Measurements from ENCODE around the gene PLEKHA1.

Gene PLEKHA1

DNA sequence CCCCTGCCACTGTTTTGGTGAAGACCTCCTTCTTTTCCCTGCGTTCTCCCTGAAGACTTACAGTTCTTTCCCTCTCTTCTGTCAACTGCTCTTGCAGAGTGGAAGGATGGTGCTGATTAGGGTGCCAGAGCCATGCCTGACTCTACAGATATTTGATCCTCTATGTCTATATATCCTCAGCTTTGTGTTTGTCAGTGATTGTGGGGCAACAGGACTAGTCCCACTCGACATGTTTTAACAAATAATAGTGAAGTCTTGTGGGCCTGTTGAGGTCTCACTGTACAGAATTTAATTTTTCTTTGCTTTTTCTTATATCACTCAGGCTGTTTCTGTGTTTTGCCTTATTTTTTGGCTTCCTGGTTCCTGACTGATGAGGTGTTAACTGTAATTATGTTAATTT is 5.0 kb downstream of the PLEKHA1 start:
- no peak for DNase-seq

DNA sequence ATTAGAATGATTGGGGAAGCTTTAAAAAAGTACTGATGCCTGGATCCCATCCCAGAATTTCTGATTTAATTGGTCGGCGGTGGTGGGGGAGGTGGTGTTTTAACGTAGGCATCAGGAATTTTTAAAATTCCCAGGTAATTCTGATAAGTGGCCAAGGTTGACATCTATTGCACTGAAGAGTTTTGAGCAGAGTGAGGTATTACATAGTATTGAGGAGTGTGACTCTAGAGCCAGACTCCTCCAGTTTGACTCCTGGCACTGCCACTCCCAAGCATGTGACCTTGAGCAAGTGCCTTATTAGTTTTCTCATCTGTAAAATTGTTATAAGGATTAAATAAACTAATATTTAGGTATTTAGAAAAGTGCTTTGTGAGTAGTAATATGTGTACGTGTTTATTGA is 6.2 kb downstream of the PLEKHA1 start:
- no peak for DNase-seq

DNA sequence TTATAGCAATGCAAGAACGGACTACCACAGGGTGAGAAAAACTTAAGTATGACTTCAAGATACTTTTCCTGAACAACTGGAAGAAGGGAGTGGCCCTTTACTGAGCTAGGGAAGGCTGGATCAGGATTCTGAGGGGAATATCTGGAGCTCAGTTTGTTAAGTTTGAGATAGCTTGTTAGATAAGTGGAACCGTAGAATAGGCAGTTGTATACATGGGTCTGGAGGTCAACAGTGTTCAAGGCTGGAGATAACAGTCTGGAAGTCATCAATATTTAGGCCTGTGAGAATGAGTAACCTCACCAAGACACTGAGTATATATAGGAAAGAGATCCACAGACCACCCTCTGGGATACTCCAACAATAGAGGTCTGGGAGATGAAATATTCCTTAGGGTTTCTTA is 7.2 kb downstream of the PLEKHA1 start:
- DNase-seq = no peak

DNA sequence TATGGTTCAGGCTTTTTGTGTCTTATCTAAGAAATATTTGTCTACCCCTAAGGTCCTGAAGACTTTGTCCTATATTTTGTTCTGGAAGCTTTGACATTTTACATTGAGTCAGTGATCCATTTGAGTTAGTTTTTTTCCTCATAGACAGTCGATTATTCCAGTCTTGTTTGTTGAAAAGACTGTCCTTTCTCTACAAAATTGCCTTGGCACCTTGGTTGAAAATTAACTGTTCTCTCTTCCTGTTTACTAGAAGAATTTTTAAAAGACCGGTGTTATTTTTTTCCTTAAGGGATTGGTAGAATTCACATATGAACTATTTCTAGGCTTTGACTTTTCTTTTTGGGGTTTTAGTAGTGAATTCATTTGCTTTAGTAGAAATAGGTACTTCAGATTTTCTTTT is 12.0 kb downstream of the PLEKHA1 start:
- DNase-seq = no peak

DNA sequence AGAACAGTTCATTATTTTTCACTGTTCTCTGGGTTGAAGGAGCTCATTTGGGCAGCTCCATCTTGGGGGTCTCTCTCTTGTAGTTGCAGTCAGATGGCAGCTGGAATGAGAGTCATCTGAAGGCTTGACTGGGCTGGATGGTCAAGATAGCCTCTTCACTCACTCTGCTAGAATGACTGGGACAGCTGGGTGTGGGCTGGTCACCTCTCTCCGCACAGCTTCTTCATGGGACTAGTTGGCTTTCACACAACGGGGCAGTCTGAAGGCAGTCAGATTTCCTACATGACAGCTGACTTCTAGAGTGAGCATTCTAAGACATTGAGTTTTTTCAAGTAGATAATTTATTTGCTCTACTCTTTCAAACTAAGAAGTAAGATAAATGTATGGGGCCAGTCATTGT is 13.1 kb downstream of the PLEKHA1 start:
- no peak for DNase-seq

DNA sequence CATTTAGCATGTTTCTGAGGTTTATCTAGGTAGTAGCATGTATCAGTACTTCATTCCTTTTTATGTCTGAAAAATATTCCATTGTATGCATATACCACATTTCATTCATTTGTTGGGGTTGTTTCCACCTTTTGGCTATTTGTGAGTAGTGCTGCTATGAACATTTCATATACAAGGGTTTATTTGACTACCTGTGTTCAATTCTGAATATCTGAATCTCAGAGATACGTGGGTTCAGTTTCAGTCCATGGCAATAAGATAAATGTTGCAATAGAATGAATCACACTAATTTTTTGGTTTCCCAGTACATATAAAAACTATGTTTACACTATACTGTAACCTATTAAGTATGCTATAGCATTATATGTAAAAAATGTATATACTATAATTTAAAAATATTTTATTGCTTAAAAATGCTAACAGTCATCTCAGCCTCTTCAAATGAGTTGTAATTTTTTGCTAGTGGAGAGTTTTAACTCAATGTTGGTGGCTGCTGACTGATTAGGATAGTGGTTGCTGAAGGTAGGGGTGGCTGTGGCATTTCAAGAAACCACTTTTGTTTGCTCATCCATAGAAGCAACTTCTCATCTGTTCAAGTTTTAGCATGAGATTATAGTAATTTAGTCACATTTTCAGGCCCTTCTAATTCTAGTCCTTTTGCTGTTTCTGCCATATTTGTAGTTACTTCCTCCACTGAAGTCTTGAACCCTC is 13.9 kb downstream of the PLEKHA1 start:
- DNase-seq = no peak

DNA sequence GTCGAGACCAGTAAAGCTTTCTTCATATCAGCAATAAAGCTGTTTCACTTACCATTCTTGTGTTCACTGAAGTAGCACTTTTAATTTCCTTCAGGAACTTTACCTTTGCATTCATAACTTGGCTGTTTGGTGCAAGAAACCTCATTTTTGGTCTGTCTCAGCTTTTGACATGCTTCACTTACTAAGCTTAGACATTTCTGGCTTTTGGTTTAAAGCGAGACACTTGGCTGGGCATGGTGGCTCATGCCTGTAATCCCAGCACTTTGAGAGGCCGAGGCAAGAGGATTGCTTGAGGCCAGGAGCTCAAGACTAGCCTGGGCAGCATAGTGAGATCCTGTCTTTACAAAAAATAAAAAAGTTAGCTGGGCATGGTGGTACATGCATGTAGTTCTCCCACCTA is 15.8 kb downstream of the PLEKHA1 start:
- no peak for DNase-seq

DNA sequence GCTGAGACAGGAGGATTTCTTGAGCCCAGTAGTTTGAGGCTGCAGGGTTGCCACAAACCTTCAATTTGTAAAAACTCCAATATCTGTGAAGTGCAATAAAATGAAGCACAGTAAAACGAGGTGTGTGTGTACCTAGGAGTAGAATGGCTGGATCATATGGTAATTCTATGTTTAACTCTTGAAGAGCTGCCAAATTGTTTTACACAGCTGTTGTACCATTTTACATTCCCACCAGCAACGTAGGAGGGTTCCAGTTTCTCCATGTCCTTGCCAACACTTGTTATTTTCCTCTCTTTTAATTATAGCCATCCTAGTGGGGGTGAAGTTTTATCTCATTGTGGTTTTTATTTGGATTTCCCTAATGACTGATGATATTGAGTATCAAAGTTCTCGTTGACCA is 16.2 kb downstream of the PLEKHA1 start:
- no peak for DNase-seq

DNA sequence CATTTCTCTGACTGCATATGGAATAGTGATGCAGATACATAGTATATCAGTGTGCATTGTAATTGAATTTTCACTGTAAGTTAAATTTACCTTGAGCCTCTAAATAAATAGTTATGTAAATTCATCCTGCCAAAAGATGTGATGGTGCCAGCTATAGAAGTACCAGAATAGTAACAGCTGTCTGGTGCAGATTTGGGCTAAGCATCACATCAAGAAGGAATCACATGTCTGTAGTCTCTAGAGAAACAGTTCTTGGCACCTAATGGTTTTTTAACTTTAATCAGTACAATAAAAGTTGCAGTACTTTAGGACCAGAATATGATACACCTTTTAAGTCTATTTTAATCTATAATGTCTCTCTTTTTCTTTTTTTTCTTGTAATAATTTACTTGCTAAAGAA is 17.4 kb downstream of the PLEKHA1 start:
- no peak for DNase-seq

DNA sequence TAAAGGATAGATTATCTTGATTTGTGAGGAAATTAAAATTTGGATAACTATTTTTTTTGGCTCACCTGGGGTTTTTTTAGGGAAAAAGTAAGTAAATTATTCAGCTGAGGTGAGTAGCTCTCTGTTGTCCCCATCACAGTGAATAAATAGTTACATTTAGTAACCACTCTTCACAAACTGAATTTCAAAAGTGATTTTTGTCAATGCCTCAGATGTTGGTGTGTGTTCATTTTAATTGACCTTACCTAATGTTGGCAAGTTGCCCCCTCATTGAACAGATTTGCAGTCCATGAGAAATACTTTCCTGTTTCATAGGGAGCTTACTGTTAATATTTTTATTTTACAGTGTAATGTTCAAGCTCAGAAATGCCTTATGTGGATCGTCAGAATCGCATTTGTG is 18.3 kb downstream of the PLEKHA1 start:
- DNase-seq = no peak

DNA sequence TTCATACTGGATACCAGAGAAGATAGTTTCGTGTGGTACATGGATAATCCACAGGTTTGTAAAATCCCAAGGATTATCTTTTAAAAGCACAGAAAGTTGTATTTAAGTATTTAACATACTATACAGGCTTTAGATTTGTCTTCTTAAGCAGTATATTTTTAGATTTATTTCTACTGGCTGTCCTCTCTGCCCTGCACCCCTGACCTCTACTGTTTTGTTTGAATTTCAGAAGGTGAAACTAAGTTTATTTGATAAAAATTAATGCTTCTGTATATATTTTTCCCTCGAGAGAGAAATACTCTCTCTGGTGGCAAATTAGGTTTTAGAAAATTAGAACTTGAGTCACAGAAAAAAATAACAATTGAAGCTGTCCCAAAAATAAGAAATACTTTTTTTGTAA is 18.8 kb downstream of the PLEKHA1 start:
- DNase-seq = no peak

DNA sequence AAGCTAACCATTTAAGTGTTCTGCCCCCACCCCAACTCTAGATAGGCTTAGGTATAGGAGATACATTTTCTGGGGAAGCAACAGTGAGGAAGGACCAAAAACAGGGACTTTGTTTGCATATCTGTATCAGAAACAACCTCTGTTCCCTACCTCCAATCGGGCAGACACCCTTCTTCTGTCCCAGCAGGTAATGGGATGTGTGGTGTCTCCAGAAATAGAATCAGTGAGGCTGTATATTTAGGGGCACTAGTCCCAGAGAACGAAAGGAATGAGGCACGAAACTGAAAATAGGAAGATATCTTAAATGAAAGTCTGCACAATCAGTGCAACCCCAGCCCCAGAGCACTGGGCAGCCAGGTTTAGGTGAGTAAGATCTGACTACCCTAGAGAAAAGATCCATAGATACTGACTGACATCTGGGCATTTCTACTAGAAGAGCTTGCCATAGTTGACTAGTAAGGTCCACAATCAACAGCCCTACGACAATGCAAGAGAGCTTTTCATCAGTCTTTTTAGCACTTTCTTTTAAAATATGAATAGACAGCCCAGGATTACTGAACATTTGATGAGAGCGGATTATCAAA is 28.1 kb downstream of the PLEKHA1 start:
- no peak for DNase-seq

DNA sequence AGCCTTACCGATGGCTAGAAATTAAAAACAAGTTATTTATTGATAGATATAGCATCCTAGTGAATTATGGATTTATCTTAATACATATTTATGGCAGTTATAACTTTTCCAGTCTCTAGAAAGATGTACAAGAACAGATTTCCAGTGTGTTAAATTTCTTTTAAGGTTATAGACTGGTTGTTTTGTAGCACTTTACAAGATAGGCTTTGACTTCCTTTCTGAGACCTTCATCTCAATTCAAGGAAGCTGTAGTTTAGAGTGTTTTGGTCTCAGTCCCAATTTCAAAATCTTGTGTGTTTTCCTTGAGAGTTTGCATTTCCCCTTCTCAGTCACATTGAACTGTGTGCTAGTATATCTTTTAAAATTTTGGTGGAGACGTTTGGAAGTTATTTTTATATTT is 30.1 kb downstream of the PLEKHA1 start:
- DNase-seq = no peak

DNA sequence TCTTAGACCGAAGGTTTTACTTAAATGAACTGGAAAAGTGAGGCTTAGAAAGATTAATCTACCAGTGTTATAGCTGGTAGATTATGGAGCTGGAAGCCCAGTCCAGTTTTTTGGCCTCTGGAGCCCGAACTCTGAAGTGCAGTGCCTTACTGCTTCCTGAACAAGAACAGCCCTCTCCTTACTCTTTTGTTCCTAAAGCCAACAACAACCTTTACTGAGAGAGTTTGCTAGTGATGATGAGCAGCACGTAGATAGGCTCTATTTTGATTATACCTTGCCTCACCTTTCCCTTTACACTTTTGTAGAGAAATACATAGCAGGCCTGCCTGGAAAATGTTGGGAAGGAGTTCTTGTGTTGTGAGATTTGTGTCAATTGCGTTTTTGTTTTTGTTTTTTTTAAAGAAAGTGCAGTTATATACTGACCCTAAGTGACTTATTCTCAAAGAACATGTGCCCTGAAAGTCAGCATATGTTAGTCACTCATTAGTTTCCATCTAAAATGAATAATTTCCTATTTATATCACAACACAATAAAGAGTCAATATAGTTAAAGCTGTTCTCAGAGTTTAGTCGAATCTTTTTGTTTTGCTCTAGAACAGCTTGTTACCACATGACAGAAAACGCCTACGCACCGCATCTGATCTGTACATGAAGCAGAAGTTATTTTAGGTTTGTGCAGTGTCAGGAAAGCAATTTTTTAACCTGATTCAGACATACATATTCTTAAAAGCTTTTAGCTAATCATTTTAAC is 33.0 kb downstream of the PLEKHA1 start:
- DNase-seq = no peak

DNA sequence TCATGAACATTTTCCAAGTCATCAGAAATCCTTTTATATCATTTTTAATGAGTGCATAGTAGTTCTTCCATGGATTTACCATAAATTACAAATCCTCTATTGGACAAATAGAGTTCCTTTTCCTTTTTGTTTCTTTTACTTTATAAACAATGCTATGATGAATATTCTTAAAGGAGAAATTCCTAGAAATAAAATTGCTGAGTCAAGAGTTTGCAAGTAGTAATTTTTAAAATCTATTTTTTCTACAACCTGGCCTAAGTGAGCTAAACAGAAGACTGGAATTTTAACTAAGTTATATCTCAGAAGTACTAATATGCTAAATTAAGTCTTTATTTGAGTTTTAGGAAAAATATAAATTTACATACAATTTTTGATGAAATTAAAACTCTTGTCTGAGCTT is 38.8 kb downstream of the PLEKHA1 start:
- DNase-seq = no peak

DNA sequence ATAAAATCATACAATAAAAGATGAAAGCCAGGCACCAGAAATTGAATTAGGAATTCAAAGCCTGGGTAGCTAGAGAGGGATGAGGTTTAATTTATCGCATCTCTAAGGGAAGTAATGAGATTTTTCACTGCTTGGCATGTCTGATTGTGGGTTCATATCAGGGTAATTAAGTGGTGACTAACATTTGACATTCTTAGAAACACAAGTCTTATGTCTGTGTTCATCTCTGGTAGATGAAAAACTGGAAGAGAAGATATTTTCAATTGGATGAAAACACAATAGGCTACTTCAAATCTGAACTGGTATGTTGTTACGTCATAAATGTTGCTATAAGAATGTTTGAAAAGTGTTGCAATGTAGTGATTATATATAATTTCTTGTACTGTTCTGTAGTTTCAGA is 43.2 kb downstream of the PLEKHA1 start:
- DNase-seq = no peak

DNA sequence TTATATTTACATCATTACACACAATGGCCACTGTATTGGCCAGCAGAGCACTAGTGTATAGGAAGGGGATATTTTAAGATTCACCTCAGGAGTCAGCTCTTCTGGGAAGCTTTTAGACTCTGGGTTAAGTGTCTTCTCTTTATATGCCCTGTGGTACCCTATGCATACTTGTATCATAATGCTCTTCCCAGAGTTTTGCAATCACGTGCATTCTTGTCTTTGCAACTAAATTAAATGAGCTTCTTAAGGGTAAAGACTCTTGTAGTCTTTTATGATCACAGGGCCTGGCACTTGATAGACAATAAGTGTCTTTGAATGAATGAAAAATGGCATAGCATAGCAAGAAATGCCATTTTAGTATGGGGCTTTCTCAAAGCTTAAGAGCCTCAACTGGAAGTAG is 44.5 kb downstream of the PLEKHA1 start:
- no peak for DNase-seq

DNA sequence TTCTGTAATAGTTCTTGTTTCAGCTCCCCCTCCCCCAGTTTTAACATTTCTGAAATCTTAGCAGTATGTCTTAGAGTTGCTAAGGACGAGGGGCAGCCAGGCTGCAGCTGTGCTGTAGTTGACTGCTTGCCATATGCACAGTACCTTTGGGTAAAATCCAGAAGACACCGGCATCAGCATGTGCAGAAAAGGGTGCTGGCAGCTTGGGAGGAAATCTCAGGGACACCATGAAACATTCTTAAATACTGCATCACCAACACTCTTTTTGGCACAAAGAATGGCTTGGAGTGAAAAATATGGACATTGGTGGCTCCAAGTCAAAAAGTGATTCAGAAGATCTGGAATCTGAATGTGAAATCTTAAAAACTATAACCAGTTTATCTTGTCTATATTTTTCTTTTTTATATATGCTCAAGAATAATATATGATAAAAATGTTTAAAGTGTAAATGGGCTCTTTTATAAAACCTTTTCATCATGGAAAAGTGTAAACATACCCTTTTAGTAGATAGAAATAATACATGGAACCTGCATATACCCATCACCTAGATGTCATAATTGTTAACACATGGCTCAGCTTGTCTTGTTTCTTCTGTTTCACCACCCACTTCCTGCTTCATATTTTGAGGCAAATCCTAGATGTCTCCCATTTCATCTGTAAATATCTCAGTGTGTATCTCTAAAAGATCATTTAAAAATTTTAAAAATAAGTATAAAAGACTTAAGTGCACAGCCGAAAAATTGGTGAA is 45.5 kb downstream of the PLEKHA1 start:
- DNase-seq = no peak

DNA sequence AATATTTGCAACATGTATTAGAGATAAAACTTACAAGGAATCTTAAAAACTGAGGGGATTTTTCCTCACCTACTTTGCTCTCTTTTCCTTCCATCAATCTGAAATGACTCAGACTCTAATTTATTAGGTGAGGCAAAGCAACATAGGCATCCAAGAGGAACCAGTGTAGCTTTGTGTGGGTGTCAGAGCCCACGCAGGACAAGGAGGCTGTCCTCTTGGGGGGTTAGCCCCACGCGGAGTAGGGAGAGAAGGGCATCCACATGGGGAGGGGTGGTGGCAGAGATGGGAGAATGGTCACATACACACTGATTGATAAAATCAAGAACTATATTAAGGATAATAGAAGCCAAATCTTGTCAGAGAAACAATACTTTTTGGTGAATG is 46.1 kb downstream of the PLEKHA1 start:
- DNase-seq = no peak

DNA sequence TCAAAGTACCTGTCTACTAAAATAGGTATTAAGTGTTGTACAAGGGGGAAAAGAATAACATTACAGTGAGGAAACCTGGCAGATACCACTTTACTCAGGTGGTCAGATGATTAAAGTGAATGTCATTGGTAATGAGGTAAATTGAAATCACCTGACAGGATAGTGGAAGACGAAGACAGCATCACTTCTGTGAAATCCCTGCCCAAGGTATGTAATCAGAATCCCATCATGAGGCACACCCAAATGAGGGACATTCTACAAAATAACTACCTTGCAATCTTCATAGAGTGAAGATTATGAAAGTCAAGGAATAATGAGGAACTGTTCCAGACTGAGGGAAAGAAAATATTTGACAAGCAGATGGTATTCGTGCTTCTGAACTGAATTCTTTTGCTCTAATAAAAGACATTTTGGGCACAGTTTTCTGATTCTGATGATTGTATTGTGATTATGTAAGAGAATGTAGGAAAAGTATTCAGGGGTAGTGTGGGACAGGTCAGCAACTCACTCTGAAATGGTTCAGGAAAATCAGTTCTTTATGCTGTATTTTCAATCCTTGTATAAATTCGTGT is 46.6 kb downstream of the PLEKHA1 start:
- no peak for DNase-seq

DNA sequence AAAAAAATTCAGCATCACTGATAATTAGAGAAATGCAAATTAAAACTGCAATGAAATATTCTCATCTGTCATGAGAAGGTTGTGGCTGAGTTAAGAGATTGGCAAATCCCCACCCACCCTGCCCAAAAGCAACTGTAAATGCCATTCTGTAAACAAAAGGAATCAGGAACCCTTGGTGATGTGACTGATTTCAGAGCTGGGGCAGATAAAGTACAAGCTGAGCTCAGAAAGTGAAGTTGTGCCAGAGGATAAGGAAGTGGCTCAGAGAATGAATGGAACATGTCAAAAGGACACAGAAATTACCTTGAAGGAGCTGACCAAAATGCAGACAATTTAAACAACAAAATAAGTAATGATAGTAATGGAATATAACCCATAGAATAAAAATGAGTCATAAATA is 47.2 kb downstream of the PLEKHA1 start:
- no peak for DNase-seq

DNA sequence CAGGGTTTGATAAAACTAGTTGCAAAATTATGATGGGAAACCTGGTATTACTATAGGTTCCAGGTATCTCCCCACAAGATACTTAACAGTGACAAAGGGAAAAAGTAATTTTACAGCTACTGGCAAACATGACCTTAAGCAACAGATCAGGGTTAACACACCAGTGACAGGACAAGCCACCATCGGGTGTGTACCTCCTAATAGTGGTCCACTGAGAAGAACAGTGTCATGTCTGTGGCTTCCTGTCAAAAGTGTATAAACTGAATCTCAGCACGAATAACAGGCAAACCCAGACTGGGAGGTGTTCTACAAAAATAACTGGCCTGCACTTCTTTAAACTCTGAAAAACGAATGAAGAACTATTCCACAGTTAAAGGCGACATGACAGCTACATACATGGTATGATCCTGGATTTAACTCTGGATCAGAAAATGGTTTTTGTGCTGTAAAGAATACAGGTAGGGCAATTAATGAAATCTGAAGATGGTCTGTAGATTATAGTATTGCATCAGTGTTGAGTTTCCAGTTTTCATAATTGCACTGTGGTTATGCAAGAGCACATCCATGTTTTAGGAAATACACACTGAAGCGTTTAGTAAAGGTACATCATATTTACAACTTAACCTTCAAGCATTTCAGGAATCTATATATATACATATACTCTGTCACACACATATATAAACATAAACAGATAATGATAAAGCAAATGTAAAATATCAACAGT is 47.9 kb downstream of the PLEKHA1 start:
- no peak for DNase-seq

DNA sequence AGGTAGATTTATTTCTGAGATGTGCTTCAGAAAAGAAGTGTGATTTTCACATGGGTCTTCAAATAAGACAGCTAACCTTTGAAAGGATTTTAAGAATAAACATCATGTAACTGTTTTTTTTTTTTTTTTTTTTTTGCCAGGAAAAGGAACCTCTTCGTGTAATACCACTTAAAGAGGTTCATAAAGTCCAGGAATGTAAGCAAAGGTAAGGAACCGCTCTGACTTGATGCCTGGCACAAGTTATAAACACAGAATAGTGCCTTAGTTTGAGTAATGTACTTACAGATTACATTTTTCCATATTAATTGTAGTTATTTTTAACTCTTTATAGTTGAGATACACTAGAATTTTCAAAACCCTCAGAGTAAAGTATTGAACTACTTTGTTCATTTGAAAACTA is 49.6 kb downstream of the PLEKHA1 start:
- DNase-seq = no peak
